GM18498 (cell line): ENCODE data around the gene BBOX1.

Source experiments
- ATAC-seq: cut with Tn5 transposase; IDR thresholded peaks from one replicate; pipeline ENCODE4 v1.9.1; 2021; ENCODE audit warnings: mild to moderate bottlenecking, moderate library complexity; ENCODE audit not compliant: unreplicated experiment

Gene BBOX1

DNA sequence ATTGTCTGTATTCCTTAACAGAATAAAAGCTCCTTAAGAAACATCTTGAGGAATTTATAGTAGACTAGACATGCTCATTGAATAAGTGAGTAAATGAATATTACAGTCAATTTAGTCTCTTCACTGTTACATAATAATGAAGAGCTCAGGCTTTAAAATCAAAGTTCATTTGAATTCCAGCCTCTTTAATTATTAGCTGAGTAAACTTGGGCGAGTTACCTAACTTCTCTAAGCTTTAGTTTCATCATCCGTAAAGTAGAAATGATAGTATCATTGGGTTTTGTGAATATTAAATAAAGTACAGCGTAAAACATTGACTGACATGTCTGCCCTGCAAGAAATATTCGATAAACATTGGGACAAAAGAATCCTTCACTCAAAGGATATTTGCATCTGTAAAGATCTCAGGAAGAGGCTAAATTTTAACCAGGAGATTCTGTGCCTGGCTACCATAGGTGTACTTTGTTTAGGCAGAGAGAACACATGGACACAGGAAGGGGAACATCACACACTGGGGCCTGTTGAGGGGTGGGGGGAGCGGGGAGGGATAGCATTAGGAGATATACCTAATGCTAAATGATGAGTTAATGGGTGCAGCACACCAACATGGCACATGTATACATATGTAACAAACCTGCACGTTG is 15.2 kb upstream of the BBOX1 start:
- ATAC-seq, result no peak

DNA sequence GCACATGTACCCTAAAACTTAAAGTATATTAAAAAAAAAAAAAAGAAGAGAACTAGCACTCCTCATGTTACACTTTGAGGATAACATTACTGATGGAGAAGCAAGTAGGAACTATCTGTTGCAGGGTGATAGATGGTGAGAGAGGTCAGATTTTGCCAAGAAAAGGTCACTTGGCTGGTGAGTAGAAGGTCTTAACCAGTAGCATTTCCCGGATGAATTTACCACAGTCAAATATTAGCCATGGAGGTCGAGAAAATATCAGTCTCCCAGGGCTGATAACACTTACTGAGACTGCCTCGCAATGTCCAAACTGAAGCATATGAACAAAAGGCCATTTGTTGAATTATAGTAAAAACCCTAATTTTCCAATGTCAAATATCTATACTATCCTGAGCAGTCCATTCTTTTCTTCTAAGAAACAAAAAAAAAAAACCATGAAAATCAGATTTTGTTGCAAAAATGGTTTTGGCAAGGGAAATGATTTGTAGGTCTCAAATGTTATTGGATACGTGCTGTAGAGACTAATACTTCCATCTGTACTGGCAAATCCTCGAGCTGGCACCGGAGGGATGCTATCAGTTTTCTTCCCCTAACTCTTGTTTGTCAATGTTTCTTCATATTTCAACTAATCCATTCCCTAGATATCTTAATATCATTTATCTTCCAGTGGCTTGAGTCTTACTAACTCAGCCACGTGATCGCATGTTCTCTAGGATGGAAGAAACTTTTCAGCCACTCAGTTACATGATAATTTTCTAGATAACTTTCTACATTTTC is 14.5 kb upstream of the BBOX1 start:
- ATAC-seq, result no peak

DNA sequence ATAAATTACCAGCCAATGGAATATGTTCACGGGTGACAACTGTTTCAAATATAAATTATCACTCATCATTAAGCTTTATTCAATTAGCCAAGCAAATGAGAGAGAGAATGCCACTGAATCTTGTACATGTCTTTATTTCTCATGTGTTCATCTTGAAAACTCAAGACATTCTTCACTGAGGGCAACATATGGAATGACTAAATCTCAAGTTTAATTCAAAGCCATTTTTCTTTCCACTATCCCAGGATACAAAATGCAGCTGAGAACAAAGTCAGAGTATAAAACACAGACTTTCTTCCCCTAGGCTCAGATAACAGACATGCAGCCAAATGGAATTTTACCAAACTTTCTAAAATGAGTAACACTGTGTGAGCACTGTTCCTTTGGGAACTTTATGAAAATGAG is 12.1 kb upstream of the BBOX1 start:
- ATAC-seq, result no peak

DNA sequence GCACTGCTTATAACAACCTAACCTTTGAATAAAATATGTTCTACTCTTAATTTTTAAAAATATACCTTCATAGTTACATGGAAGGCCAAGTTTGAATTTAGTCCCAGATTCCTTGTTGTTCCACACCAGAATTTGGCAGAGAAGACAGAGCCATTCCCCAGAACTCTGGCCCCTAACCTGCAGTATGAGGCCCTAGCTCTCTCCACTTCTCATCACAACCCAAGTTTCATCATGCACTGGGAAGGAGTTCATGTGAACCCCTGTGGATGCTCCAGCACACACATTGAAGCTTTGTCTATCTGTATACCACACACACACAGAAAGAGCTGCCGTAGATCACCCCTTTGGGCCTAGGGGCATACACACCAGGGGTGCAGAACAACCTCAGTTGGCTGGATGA is 10.6 kb upstream of the BBOX1 start:
- no peak for ATAC-seq

DNA sequence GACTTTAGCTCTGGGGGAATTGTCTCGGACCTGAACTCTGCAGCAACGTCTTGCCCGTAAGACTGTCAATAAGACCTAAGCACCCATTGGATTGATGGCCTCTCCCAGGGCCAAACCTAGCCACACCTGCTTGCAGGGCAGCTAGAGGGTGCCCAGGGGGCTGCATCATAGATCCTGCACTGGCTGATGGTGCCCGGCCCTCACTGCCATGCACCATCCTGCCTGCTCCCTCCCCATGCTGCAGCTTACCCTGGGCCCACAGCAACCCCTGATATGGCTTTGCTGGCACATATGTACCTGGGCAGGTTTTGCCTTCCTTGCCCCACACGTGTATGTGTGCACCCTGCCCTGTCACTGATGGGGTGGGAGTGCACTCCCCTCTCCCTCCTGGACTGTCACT is 8.9 kb upstream of the BBOX1 start:
- ATAC-seq, result no peak

DNA sequence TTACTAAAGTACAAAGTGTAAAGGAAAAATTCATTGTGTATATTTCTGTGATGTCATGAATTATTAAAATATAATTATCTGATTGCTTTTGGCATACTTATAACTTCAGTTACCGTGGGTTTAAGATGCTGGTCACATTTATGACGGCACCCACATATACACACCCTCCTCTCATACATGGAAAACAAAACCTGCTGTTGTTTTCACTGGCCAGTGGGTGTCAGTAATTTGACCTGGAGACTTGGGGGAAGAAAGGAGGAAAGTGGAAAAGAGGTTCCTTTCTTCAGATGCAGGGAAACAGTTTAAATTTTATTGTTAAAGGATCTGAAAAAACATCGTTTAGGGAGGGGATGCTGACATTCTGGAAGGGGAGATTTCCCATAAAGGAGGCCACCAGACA is 742 bp upstream of the BBOX1 start:
- no peak for ATAC-seq

DNA sequence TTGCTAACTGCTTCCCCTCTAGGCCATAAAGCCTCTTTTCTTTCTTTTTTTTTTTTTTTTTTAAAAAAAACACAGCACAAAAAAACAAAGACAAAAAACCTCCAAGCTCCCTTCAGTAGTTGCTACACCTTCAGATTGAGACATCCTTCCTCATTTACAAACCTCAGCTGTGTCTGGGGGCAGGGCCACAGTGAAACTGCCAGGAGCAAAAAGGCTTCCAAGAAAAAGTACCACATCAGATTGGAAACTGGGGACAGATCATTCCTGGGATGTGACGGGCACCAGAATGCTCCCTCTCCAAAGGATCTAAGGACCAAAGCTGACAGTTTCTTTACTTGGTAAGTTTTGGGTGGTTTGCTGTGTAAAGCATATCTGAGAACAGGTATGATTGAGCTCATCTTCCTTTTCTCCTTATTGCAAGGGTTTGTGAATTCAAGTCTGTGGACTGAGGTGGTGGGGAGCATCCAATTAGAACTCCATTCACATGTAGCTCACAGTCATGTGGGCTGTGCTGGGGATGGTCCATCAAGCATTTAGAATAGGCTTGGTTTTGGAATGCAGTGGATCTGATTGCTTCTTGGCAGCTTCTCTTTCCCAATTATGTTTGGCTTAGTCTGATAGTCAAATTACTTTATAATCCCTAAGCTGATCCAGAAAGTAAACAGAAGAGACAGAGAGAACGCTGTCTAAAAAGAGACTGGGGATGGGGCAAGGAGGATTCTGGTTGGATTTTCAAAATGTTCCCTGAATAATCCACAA is 705 bp downstream of the BBOX1 start:
- ATAC-seq, result no peak

DNA sequence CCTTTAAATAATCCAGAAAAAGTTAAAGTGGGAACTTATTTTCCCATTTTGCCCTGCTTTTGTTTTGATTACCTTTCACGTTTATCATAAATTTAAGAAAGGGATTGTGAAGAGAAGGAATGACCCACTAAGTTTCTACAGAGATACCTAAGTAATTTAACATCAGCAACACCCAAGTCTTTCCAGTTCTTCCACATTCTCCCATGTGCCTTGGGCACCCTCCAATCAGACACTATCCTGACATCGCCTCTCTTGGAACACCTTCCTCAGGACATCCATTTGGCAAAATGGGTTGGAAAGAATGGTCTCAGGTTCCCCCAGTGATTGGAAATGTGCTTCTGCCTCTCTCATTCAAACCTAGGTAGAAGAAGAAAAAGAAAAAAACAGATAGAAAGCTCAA is 6.3 kb downstream of the BBOX1 start:
- no peak for ATAC-seq

DNA sequence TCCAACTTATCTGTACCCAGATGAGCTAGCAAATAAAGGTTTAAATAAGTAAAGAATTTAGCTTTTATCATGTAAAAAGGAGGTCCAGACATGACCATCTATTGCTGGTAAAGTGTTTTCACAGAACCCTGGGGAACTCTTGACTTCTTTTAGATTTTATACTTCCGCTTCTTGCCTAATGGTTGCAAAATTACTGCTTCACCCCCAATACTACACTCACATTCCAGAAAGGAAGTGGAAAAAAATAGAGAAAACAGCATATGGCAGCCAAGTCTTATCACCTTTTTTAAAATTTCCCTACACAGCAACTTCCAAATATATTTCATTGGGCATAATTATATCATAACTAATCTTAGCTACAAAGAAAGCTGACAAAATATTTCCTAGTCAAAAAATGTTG is 12.1 kb downstream of the BBOX1 start:
- no peak for ATAC-seq

DNA sequence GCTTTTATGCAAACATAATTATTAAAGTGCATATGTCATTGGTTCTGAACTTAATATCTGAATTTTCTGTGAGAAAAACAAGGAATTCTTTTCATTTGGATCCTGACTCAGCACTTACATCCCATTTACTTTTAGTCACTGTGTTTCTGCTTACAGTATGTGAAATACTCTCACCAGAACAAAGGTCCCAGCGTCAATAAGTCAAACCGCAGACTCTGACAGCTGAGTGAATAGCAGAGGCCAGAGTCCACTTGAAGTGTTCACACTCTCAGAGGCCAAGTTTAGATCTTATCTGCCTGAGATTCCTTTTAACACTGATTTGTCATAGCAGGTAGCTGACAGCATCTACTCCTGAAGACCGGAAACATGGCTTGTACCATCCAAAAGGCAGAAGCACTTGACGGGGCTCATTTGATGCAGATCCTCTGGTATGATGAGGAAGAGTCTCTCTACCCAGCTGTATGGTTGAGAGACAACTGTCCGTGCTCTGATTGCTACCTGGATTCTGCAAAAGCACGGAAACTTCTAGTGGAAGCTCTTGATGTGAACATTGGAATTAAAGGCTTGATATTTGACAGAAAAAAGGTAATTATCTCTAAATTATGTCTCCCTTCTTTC is 14.6 kb downstream of the BBOX1 start:
- ATAC-seq, result no peak

DNA sequence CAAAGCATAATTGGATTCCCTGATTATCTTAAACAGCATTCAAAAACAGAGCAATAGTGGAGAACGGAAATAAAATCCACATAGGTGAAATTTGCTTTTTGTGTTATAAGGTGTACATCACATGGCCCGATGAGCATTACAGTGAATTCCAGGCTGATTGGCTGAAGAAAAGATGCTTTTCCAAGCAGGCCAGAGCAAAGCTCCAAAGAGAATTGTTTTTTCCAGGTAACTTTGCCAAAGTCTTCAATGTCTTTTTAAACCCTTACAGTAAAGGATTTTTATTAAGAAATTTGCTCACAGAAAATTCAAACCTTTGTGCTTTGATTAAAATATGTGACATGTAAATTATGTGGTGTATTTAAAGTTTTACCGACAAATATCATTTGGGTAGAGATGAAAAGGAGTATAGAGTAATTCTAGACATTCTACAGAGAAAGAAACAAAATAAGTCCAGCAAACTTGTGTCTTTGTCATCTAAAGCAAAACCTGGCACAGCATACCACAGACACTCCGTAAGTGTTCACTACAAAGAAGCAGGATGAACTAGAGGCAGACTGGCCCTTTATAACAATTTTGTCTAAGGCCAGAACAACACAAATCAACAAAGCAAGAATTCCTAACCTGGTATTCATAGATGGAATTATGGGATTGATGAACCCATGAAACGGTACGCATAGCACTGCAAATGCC is 16.6 kb downstream of the BBOX1 start:
- ATAC-seq, result no peak

DNA sequence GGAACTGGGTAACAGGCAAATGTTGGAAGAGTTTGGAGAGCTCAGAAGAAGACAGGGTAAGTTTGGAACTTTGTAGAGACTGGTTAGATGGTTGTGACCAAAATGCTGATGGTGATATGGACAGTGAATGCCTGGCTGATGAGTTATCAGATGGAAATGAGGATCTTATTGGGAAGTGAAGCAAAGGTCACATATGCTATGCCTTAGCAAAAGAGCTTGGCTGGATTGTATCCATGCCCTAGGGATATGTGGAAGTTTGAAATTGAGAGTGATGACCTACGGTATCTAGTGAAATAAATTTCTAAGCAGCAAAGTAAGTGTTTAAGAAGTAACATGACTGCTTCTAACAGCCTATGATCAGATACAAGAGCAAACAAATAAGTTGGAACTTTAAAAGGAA is 17.8 kb downstream of the BBOX1 start:
- no peak for ATAC-seq

DNA sequence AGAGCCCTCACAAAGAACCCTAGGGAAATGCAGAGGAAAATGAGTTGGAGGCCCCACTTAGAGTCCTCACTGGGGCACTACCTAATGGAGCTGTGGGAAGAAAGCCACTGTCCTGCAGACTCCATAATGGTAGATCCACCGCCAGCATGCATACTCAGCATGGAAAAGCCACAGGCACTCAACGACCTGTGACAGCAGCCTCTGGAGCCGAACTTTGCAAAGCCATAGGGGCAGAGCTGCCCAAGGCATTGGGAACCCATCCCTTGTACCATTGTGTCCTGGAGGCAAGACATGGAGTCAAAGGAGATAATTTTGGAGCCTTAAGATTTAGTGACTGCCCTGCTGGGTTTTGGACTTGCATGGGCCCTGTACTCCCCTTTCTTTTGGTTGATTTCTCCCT is 18.8 kb downstream of the BBOX1 start:
- no peak for ATAC-seq

DNA sequence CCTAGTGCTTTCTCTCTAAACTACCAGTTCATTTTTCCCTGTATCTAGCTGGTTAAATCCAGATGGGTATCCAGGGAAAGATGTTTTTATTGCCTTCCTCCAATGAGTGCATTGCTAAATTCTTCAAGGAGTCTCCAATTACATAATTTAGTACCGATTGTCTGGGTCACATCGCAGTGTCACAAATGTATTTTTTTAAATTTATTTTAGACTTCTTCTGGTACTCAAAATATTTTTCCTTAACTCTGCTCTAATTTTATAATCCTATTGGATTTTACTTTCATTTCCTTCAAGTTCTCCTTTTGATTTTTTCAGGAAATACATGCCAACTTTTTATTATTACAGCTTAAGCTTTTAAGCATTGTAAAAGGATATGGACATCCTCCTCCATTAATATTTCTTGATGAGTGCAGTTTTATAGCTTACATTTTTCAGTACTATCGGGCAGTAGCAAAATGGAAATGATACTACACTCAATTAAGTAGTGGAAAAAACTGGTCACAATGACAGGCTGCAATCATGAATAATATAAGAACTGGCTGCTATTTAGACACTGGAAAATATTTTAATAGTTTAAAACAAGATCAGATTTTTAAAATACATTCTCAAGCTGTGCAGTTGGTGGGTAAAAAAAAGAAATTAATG is 20.3 kb downstream of the BBOX1 start:
- ATAC-seq, result no peak

DNA sequence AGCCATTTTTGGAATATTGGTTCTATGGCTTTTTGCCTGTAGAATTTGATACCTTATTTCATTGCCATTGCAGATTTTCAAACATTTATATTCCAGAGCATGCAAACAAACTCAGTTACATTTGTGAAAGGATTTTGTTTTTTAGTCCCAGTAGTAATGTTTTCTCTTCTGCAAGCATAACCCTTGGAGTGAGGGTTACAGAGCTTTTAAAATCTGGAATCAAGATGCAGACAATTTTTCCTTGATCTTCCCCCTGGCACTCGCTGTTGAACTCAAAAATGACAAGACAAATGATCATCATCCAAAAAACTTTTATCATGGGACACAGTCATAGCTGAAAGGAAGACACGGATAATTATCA is 20.8 kb downstream of the BBOX1 start:
- ATAC-seq, result no peak

DNA sequence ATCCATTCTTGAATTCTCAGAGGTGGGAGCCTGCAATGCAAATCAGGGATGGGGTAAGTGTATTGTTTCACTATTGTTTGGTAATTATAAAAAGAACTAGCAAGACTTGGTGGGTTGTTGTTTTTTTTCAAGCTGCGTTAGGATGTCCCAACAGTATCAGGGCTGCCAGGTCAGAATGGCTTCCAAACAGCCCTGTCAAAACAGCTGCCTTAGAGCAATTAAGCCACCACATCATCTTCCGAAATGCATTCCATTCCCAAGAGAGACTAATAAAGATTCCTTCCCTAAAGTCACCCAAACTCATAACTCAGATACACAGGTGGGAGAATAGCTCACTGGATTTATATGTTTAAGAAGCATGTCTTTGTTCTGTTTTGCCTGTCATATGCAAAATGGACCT is 23.5 kb downstream of the BBOX1 start:
- no peak for ATAC-seq

DNA sequence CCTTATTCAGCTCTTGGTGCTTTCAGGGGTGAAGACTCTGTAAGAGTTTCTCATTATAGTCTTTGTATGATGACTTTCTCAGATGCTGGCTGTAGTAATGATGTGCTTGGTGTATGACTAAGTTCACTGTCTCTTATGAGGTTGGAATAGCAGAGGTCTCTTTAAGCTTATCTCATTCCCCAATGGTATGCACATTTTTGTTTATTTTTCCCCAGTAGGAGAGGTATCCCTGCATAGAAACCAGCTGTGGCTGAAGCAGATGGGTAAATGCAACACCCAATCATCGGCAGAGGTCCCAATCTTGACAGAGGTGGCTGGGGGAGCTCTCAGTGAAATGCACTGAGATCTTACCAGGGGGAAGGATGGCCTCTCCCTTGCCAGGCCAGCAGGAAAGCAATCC is 34.6 kb downstream of the BBOX1 start:
- ATAC-seq, result no peak

DNA sequence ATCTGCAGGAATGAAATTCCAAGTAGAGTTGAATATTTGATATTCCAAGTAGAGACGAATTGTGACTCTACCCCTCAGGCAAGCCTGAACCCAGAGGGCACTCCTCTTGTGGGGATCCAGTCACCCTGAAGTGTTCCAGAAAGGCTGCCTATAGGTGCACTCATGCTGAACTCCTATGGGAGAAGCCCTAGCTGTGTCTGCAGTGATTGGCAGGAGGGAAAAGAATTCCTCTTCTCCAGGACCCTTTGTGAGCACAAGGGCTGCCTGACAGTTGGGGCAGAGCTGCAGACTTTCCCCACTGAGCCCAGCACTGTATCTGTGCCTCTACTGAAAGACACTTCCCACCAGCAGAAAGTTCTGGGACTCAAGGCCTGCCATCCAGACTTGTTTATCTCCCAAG is 35.0 kb downstream of the BBOX1 start:
- no peak for ATAC-seq

DNA sequence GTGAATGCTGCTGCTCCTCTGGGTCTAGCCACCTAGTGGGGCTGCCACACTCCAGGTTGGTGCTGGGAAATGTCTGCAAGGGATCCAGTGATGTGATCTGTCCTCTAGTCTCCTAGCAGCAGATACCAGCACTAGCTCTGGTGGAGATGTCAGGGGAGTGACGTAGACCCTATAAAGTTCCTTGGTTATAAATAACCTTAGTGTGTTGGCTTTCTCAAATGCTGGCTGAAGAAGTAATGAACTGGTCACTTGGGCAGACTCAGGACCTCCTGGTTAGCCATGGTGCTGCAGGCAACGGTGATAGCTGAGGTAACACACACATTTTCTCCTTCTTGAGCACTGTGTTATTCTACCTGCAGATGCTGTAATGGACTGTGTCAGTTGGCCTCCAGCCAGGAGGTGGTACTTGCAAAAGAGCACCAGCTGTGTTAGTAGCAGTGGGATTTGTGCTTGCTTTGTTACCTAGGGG is 35.5 kb downstream of the BBOX1 start:
- ATAC-seq, result no peak

DNA sequence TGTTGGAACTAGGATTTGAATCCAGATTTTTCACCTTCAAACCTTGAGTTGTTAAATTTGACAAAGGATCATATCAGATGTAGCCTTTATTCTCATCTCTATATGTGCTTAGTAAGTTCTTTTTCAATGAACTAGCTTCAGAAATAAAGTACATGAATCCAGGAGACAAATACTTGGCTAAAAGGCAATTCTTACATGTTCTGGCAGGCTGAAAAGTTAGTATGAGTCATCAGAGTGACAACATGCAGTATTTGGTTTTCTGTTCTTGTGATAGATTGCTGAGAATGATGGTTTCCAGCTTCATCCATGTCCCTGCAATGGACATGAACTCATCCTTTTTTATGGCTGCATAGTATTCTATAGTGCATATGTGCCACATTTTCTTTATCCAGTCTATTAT is 40.4 kb downstream of the BBOX1 start:
- ATAC-seq, result no peak

DNA sequence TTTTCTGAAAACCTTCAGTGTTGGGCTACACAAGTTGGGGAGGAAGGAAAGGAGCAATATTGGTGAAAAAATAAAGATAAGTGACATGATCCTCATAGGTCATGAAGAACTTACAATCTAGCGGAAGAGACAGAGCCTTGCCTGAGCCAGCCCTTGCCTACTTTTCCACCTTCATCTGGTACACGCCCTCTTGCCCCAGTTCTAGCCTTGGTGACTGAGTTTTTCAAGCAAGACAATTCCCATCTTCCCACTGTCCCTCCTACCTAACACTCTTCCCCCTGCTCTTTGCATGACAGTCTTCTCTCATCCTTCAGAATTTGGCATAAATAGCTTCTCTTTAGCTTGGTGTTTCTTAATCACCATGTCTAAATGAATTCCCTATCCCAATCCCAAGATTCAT is 42.6 kb downstream of the BBOX1 start:
- no peak for ATAC-seq
